ENCODE results near the gene CEMP1. TPM values are rescaled to one million over a fixed set of nuclear protein-coding genes. Genes with fewer than 3 reads are reported as not detected.
"Not testable (repeated sequence)": the region's sequence is repeated elsewhere in the genome, so short reads cannot be mapped to it uniquely, and the experiment has no call there.

Gene CEMP1
- polyA plus RNA-seq, 4 donors: 4.5 to 10.7 (median 7.8) TPM; not detected in 1

GRCh38 chr16:2537451-2538379 is 6.5 kb upstream of the CEMP1 start, which contains the start of gene PDPK1:
TSS of gene PDPK1 (plus strand) at chr16:2538021. CDS start at chr16:2538113, 92 bp downstream.
- DNase-seq (ENCODE audit: low read depth in 4 of 4, low spot score in 3 of 4): peak; percentile 82 to 92 (median 91)

- no peak for DNase-seq (ENCODE audit: low read depth in 4 of 4, low spot score in 3 of 4)
Measured at GRCh38 chr16:2535625-2536013, 4.4 kb upstream of the CEMP1 start.

GRCh38 chr16:2534335-2534734 is 3.1 kb upstream of the CEMP1 start:
- not testable (repeated sequence) for DNase-seq (ENCODE audit: low read depth in 4 of 4, low spot score in 3 of 4)

- no peak for DNase-seq (ENCODE audit: low read depth in 4 of 4, low spot score in 3 of 4)
Measured at GRCh38 chr16:2533912-2534311, 2.7 kb upstream of the CEMP1 start.

- DNase-seq (ENCODE audit: low read depth in 4 of 4, low spot score in 3 of 4): not testable (repeated sequence)
Measured at GRCh38 chr16:2533142-2533755, 2.0 kb upstream of the CEMP1 start.

- peak in 2 of 4 donors; percentile 37 to 39 for DNase-seq (ENCODE audit: low read depth in 4 of 4, low spot score in 3 of 4)
Measured at GRCh38 chr16:2532494-2533141, 1.4 kb upstream of the CEMP1 start.

GRCh38 chr16:2531696-2532493 is 687 bp upstream of the CEMP1 start:
- DNase-seq (ENCODE audit: low read depth in 4 of 4, low spot score in 3 of 4): peak; percentile 92 to 95 (median 94)

GRCh38 chr16:2530629-2531318 is 434 bp downstream of the CEMP1 start:
- DNase-seq (ENCODE audit: low read depth in 4 of 4, low spot score in 3 of 4): no peak

GRCh38 chr16:2529961-2530628 is 1.1 kb downstream of the CEMP1 start:
- no peak for DNase-seq (ENCODE audit: low read depth in 4 of 4, low spot score in 3 of 4)

- no peak for DNase-seq (ENCODE audit: low read depth in 4 of 4, low spot score in 3 of 4)
Measured at GRCh38 chr16:2529061-2529931, 1.9 kb downstream of the CEMP1 start.

GRCh38 chr16:2528161-2529060 is 2.8 kb downstream of the CEMP1 start:
- no peak for DNase-seq (ENCODE audit: low read depth in 4 of 4, low spot score in 3 of 4)

- DNase-seq (ENCODE audit: low read depth in 4 of 4, low spot score in 3 of 4): no peak
Measured at GRCh38 chr16:2527784-2528100, 3.5 kb downstream of the CEMP1 start.

- DNase-seq (ENCODE audit: low read depth in 4 of 4, low spot score in 3 of 4): no peak
Measured at GRCh38 chr16:2527071-2527783, 4.0 kb downstream of the CEMP1 start.

GRCh38 chr16:2526135-2526534 is 5.1 kb downstream of the CEMP1 start:
- DNase-seq (ENCODE audit: low read depth in 4 of 4, low spot score in 3 of 4): no peak

- no peak for DNase-seq (ENCODE audit: low read depth in 4 of 4, low spot score in 3 of 4)
Measured at GRCh38 chr16:2524339-2524938, 6.8 kb downstream of the CEMP1 start.

- DNase-seq (ENCODE audit: low read depth in 4 of 4, low spot score in 3 of 4): no peak
Measured at GRCh38 chr16:2523801-2524231, 7.4 kb downstream of the CEMP1 start.
